Liver (tissue), 3 donors: ENCODE measurements around the gene PTPN12.

Experiments
- RAD21 ChIP-seq, 2 donors: IDR thresholded peaks; 2 replicates each; pipeline ENCODE4 v1.6.1; 2016; ENCODE audit warnings: antibody characterized with exemption in 2 of 2, mild to moderate bottlenecking in 2 of 2
- TF ChIP-seq, protein P1 (sequence below): IDR thresholded peaks from 2 replicates; pipeline ENCODE4 v1.6.1; 2016; ENCODE audit warnings: antibody characterized with exemption
- TF ChIP-seq, protein P2 (sequence below): fragments of 150-350 bp; IDR thresholded peaks from 2 replicates; pipeline ENCODE4 v1.5.1; 2017; ENCODE audit warnings: improper control_type of control experiment, low read depth, low read length; ENCODE audit not compliant: missing input control
- TF ChIP-seq, protein P3 (sequence below): IDR thresholded peaks from 2 replicates; pipeline ENCODE4 v1.6.1; 2016; ENCODE audit warnings: antibody characterized with exemption, mild to moderate bottlenecking
- donor health status: healthy.
- donor health status: healthy.

DNA sequence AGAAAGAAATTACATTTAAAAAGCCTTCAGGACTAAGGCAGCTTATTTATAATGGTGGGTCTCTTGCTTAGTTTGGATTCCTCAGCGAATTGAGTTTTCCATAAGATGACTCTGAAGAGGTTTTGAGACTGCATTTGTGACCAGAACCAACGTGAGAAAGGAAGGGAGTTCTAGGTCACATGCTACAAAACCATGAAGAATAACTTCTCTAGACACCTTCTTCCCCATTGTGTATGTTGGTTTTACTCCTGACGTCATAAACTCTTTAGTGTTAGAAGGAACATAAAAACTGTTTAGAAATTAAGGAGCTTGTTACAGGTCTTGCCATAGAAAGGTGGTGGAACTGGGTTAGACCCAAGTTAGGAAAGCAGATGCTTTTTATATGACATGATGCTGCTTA is 11.1 kb downstream of the PTPN12 start:
- TF ChIP-seq, protein P1, sequence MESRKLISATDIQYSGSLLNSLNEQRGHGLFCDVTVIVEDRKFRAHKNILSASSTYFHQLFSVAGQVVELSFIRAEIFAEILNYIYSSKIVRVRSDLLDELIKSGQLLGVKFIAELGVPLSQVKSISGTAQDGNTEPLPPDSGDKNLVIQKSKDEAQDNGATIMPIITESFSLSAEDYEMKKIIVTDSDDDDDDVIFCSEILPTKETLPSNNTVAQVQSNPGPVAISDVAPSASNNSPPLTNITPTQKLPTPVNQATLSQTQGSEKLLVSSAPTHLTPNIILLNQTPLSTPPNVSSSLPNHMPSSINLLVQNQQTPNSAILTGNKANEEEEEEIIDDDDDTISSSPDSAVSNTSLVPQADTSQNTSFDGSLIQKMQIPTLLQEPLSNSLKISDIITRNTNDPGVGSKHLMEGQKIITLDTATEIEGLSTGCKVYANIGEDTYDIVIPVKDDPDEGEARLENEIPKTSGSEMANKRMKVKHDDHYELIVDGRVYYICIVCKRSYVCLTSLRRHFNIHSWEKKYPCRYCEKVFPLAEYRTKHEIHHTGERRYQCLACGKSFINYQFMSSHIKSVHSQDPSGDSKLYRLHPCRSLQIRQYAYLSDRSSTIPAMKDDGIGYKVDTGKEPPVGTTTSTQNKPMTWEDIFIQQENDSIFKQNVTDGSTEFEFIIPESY = no peak
- TF ChIP-seq, protein P2, sequence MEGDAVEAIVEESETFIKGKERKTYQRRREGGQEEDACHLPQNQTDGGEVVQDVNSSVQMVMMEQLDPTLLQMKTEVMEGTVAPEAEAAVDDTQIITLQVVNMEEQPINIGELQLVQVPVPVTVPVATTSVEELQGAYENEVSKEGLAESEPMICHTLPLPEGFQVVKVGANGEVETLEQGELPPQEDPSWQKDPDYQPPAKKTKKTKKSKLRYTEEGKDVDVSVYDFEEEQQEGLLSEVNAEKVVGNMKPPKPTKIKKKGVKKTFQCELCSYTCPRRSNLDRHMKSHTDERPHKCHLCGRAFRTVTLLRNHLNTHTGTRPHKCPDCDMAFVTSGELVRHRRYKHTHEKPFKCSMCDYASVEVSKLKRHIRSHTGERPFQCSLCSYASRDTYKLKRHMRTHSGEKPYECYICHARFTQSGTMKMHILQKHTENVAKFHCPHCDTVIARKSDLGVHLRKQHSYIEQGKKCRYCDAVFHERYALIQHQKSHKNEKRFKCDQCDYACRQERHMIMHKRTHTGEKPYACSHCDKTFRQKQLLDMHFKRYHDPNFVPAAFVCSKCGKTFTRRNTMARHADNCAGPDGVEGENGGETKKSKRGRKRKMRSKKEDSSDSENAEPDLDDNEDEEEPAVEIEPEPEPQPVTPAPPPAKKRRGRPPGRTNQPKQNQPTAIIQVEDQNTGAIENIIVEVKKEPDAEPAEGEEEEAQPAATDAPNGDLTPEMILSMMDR = no peak
- no peak for TF ChIP-seq RAD21 (IDR thresholded peaks at IDR 0.05)
- TF ChIP-seq, protein P3, sequence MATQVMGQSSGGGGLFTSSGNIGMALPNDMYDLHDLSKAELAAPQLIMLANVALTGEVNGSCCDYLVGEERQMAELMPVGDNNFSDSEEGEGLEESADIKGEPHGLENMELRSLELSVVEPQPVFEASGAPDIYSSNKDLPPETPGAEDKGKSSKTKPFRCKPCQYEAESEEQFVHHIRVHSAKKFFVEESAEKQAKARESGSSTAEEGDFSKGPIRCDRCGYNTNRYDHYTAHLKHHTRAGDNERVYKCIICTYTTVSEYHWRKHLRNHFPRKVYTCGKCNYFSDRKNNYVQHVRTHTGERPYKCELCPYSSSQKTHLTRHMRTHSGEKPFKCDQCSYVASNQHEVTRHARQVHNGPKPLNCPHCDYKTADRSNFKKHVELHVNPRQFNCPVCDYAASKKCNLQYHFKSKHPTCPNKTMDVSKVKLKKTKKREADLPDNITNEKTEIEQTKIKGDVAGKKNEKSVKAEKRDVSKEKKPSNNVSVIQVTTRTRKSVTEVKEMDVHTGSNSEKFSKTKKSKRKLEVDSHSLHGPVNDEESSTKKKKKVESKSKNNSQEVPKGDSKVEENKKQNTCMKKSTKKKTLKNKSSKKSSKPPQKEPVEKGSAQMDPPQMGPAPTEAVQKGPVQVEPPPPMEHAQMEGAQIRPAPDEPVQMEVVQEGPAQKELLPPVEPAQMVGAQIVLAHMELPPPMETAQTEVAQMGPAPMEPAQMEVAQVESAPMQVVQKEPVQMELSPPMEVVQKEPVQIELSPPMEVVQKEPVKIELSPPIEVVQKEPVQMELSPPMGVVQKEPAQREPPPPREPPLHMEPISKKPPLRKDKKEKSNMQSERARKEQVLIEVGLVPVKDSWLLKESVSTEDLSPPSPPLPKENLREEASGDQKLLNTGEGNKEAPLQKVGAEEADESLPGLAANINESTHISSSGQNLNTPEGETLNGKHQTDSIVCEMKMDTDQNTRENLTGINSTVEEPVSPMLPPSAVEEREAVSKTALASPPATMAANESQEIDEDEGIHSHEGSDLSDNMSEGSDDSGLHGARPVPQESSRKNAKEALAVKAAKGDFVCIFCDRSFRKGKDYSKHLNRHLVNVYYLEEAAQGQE = no peak
